C4-2B (cell line): Measurements from ENCODE around the gene CFAP99.

Experiments
- ZFX ChIP-seq: fragments of 450-650 bp; IDR thresholded peaks from 2 replicates; pipeline ENCODE4 v1.6.1; 2017
- TF ChIP-seq, protein P1 (sequence below): fragments of 450-650 bp; conservative IDR thresholded peaks from 2 replicates; pipeline ENCODE4 v1.5.1; 2017; ENCODE audit warnings: mild to moderate bottlenecking

DNA sequence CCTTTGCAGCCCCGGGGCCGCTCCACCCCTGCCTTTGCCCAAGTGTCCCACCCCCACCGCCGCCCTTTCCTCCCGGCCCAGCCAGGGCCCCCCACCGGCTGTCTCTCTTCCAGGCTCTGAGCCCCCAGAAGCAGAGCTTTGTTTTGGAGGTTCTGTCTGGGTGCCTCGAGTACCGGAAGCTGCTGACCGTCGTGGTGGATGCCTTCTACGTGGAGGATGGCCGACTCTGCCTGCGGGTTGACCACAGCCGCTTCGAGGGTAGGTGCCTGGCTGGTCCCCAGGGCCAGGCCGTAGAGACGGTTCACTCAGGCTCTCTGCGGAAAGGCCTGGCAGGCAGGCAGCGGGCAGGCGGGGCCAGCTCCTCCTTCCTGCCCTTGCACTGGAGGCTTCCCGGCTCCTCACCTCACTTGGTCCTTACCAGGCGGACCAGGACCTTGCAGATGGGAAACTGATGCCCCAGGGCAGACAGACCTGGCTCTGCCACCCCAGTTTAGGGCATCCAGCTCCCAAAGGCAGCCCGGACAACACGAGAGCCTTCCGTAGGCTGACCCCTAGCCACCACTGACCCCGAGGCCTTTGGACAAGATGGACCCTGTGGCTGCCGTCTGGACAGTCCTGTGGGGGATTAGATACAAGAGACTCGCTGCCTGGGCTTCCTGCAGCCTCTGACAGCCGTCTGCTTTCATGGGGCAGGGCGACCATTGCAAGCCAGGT, 18.2 kb downstream of the CFAP99 start:
- TF ChIP-seq, protein P1, sequence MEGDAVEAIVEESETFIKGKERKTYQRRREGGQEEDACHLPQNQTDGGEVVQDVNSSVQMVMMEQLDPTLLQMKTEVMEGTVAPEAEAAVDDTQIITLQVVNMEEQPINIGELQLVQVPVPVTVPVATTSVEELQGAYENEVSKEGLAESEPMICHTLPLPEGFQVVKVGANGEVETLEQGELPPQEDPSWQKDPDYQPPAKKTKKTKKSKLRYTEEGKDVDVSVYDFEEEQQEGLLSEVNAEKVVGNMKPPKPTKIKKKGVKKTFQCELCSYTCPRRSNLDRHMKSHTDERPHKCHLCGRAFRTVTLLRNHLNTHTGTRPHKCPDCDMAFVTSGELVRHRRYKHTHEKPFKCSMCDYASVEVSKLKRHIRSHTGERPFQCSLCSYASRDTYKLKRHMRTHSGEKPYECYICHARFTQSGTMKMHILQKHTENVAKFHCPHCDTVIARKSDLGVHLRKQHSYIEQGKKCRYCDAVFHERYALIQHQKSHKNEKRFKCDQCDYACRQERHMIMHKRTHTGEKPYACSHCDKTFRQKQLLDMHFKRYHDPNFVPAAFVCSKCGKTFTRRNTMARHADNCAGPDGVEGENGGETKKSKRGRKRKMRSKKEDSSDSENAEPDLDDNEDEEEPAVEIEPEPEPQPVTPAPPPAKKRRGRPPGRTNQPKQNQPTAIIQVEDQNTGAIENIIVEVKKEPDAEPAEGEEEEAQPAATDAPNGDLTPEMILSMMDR, result no peak
- TF ChIP-seq ZFX, result no peak
